GM12875 (cell line): ENCODE results near the gene TMPRSS6.

Experiments
- H3K4me3 ChIP-seq: one replicate; pipeline ENCODE4 v1.5.1; 2011; ENCODE audit warnings: low read depth, low read length, control low read depth
- CTCF ChIP-seq: IDR thresholded peaks from 2 replicates; pipeline ENCODE4 v1.5.1; 2011; ENCODE audit warnings: low read depth, mild to moderate bottlenecking, control low read depth, inconsistent platforms, low read length, moderate library complexity, borderline replicate concordance; ENCODE audit not compliant: insufficient read depth

The TMPRSS6 gene

GRCh38 chr22:37098976-37099591 lies 10.4 kb downstream of the TMPRSS6 start:
- peak; percentile 42 for TF ChIP-seq CTCF
- no peak overlapping the region for H3K4me3 ChIP-seq

- TF ChIP-seq CTCF: no peak
- H3K4me3 ChIP-seq: no peak overlapping the region
Observed at GRCh38 chr22:37097346-37097745, 12.2 kb downstream of the TMPRSS6 start.

DNA sequence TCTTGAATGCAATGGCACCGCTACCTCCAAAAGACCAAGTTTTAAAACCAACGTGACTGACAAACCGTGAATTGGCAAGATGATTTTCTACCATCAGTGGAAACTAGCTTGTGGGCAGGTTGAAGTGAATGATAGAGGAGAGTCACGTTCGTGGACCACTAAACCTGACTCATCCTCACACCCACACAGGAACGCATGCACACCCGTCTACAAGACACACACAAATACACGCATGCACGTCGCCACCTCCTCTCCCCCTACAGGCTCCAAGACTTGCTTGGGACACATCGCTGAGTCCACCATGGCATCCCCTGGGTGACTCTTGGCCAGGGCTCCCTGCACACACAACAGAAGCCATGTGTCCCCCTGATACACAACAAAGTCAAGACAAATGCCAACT lies 14.4 kb downstream of the TMPRSS6 start:
- no peak for TF ChIP-seq CTCF
- H3K4me3 ChIP-seq: no peak overlapping the region

DNA sequence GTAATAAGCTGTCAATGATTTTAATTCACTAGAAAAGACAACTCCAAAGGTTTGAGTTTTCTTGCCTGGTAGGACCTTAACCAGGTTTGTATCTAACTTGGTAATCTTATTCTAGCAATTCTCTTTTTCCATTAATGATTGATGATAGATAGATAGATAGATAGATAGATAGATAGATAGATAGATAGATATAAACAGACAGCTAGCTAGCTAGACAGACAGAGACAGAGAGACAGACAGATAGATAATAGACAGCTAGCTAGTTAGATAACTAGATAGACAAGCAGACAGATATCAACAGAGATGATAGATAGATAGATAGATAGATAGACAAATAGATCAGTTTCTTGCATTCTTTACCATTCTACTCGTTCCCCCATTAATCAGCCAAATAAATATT lies 15.3 kb downstream of the TMPRSS6 start:
- no peak for TF ChIP-seq CTCF
- H3K4me3 ChIP-seq: no peak overlapping the region

GRCh38 chr22:37092997-37093396 lies 16.5 kb downstream of the TMPRSS6 start:
- TF ChIP-seq CTCF: no peak
- no peak overlapping the region for H3K4me3 ChIP-seq

DNA sequence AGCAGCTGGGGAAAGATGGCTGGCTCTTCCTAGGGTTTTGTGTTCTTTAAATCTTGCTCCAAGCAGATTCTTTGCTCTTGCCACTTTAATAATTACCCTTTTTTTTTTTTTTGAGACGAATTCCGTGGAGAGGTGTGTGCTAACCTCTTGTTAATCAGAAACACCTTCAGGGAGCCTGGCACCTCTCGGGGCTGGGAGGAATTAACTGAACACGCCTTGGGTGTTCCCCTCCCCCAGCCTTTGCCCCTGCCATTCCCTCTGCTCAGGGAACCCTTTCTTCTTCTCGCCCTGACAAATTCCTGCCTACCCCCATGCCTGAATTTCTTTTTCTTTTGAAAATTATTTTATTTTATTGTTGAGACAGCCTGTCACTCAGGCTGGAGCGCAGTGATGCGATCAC lies 17.5 kb downstream of the TMPRSS6 start:
- H3K4me3 ChIP-seq: no peak overlapping the region
- no peak for TF ChIP-seq CTCF

DNA sequence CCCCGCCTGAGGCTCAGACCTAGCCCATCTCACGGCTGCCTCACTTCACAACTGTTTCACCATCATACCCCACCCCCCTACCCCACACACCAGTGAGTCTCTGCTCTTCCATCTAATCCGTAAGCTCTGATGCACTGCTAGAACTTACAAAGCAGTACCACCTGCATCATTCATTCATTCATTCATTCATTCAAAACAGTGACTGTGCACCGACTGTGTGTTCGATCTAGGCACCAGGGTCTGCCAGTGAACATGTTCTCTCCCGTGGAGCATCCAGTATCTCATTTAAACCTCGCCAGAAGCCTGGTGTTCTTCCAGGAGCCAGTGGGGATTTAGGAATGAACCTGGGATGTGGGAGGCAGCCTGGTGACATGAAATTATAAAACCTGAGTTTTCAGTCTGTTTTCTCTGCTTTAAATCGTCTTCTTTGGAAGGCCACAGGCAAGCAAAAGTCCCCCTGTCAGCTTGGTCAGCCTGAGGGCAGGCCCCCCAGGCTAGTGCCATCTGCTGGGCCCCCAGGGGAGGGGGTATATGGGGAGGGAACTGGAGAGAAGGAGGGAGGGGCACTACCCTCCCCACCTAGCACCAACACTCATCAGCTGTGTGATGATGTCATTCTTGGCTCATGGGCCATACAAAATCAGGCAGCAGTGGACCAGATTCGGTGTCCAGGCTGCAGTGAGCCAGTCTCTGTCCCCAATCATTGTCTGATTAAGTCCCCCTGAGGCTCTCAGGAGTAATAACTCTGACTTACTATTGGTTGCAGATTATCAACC lies 18.4 kb downstream of the TMPRSS6 start:
- H3K4me3 ChIP-seq: no peak overlapping the region
- TF ChIP-seq CTCF: no peak
